Psoas muscle (tissue), 8 donors: ENCODE measurements around the gene GLT1D1. TPM values are rescaled to one million over a fixed set of nuclear protein-coding genes. Genes with fewer than 3 reads are reported as not detected.

Experiments
- ATAC-seq, 4 donors: fragments of 200-7000 bp; cut with Tn5 transposase; one replicate each; pipeline ENCODE4 v1.9.1; 2020; ENCODE audit warnings: moderate library complexity in 3 of 4, mild to moderate bottlenecking in 2 of 4
- DNase-seq, 2 donors: peaks; one replicate each; pipeline ENCODE4 v3.0.0-alpha.2; 2020
- H3K27ac ChIP-seq: fragments of 200-600 bp; one replicate; pipeline ENCODE4 v1.8.0; 2022
- H3K27me3 ChIP-seq, 3 donors: fragments of 200-600 bp in 1 of 3; one replicate each; pipeline versions ENCODE4 v1.6.1 to v1.8.0; 2013 to 2022; ENCODE audit warnings: low read length in 2 of 3, mild to moderate bottlenecking in 2 of 3, moderate library complexity in 1 of 3; ENCODE audit not compliant: insufficient read depth in 3 of 3
- H3K36me3 ChIP-seq, 2 donors: fragments of 200-600 bp in 1 of 2; one replicate each; pipeline versions ENCODE4 v1.6.1 to v1.8.0; 2013 to 2022; ENCODE audit warnings: low read depth in 1 of 2, mild to moderate bottlenecking in 1 of 2, moderate library complexity in 1 of 2; ENCODE audit not compliant: insufficient read depth in 1 of 2
- H3K4me1 ChIP-seq: fragments of 200-600 bp; one replicate; pipeline ENCODE4 v1.8.0; 2022
- H3K4me3 ChIP-seq: fragments of 200-600 bp; one replicate; pipeline ENCODE4 v1.8.0; 2022; ENCODE audit warnings: mild to moderate bottlenecking
- H3K9me3 ChIP-seq: fragments of 200-600 bp; one replicate; pipeline ENCODE4 v1.8.0; 2022
- CTCF ChIP-seq: fragments of 200-600 bp; IDR thresholded peaks from one replicate; pipeline ENCODE4 v1.8.0; 2022; ENCODE audit warnings: antibody characterized with exemption
- WGBS, 3 donors: extraction: QIAGEN DNeasy Blood & Tissue Kit; methylation state at CpG; one replicate each; pipeline versions ENCODE4 v1.1.6 to v1.1.7; 2013; 5-methylcytosine and 5-hydroxymethylcytosine counted together
- intact Hi-C, 2 donors: fragments of 100-400 bp; cut with DNase I; formaldehyde crosslinking; loops; one replicate each; pipeline versions ENCODE4 v1.11.0 to v1.14.2; 2022
- polyA plus RNA-seq, 3 donors: library from polyadenylated mRNA; stranded (reverse); fragments of 200-250 nt; gene quantifications; one replicate each; pipeline ENCODE4 v1.2.3, GENCODE V29; 2013
- total RNA-seq, 4 donors: library from RNA; stranded (reverse); fragmentation: NEBNext Ultra II Directional in 2 of 4; extraction: Animal tissue kit (Norgen Biotek cat#: 25700) in 2 of 4; gene quantifications; one replicate each; pipeline versions ENCODE4 v1.2.1 to v1.2.4, GENCODE V29; 2021 to 2023
- donor health status: healthy with polysubstance abuse.
- donor health status: DM: no; HTN: no; CAD: no; lungs with moderate emphysema.
- donor health status: Bipolar disorder and iron deficiency.
- donor health status: healthy.
- donor health status: DM: yes; HTN: yes; CAD: no.
- donor health status: DM: no; HTN: no; CAD: no.
- donor health status: DM: no; HTN: no; CAD: no.
- donor health status: DM: yes; HTN: yes; CAD: no.

GLT1D1 gene
- total and polyA plus RNA-seq, 7 donors, result 0.32 to 3.1 (median 0.95) TPM

GRCh38 chr12:128976120-128976738, 123.0 kb downstream of the GLT1D1 start:
- Histone ChIP-seq H3K4me3 (no peak overlapping the region), H3K27me3 (peaks cover 0 to 54% (median 12%) of the 10 kb centered on the region in 3 donors), H3K4me1 (no peaks in the 10 kb centered on the region), H3K36me3 (no peaks in the 10 kb centered on the region), H3K9me3 (no peaks in the 10 kb centered on the region), H3K27ac (no peak overlapping the region)
- 4 to 13% (median 9%) methylated on average over 22 of the region's 22 CpGs for WGBS, 3 donors
- no peak for ATAC-seq
- intact Hi-C loops, result no loop called here
- no peak for DNase-seq
- no peak for TF ChIP-seq CTCF

- peaks cover 0 to 47% (median 10%) of the 10 kb centered on the region in 3 donors for H3K27me3 ChIP-seq
- intact Hi-C loops, result no loop called here
- ATAC-seq (no peak), DNase-seq (no peak)
- no peak for TF ChIP-seq CTCF
- H3K9me3 ChIP-seq, result no peaks in the 10 kb centered on the region
- no peak overlapping the region for H3K4me3 ChIP-seq
- 93 to 96% (median 95%) methylated on average over 6 of the region's 6 CpGs for WGBS, 3 donors
- H3K27ac ChIP-seq, result no peak overlapping the region
- no peaks in the 10 kb centered on the region for H3K4me1 ChIP-seq
- no peaks in the 10 kb centered on the region for H3K36me3 ChIP-seq
Measured at GRCh38 chr12:128977441-128977840, 124.2 kb downstream of the GLT1D1 start.

GRCh38 chr12:128978067-128978466, 124.8 kb downstream of the GLT1D1 start:
- Histone ChIP-seq H3K27ac (no peak overlapping the region), H3K4me3 (no peak overlapping the region), H3K4me1 (no peaks in the 10 kb centered on the region), H3K9me3 (no peaks in the 10 kb centered on the region), H3K27me3 (peaks cover 0 to 42% (median 10%) of the 10 kb centered on the region in 3 donors), H3K36me3 (no peaks in the 10 kb centered on the region)
- no peak for DNase-seq
- ATAC-seq, result no peak
- intact Hi-C loops, result no loop called here
- 63 to 75% (median 73%) methylated on average over 14 of the region's 14 CpGs for WGBS, 3 donors
- no peak for TF ChIP-seq CTCF

- intact Hi-C loops, result no loop called here
- no peaks in the 10 kb centered on the region for H3K9me3 ChIP-seq
- WGBS, 3 donors, result 81 to 84% (median 83%) methylated on average over 15 of the region's 15 CpGs
Measured at GRCh38 chr12:128980623-128981022, 127.3 kb downstream of the GLT1D1 start.

More at GRCh38 chr12:128980623-128981022, 127.3 kb downstream of the GLT1D1 start:
- no peaks in the 10 kb centered on the region for H3K4me1 ChIP-seq
- no peaks in the 10 kb centered on the region for H3K36me3 ChIP-seq
- no peak for ATAC-seq
- TF ChIP-seq CTCF, result no peak
- H3K4me3 ChIP-seq, result no peak overlapping the region
- no peak for DNase-seq
- no peak overlapping the region for H3K27ac ChIP-seq
- H3K27me3 ChIP-seq, result peaks cover 0 to 27% (median 2%) of the 10 kb centered on the region in 3 donors
